ENCODE data around the gene PEX14.

The PEX14 gene

GRCh38 chr1:10586125-10586524, 111.4 kb downstream of the PEX14 start:
- no peak overlapping the region for H2AFZ ChIP-seq
- H3K36me3 ChIP-seq (ENCODE audit: control insufficient read depth, insufficient read depth, low read length) = no peaks in the 10 kb centered on the region
- H3K4me3 ChIP-seq (ENCODE audit: low read depth, low read length) = no peak overlapping the region
- no peaks in the 10 kb centered on the region for H3K4me1 ChIP-seq
- no peak overlapping the region for H3K4me2 ChIP-seq (ENCODE audit: low read length)
- no peak for TF ChIP-seq CTCF (IDR thresholded peaks at IDR 0.05)
- H3K79me2 ChIP-seq = no peaks in the 10 kb centered on the region
- H3K9me3 ChIP-seq (ENCODE audit: control insufficient read depth, low read length) = no peaks in the 10 kb centered on the region
- H3K9ac ChIP-seq = no peak overlapping the region
- H3K27me3 ChIP-seq (ENCODE audit: control insufficient read depth, insufficient read depth, low read length) = no peaks in the 10 kb centered on the region
- H3K27ac ChIP-seq = no peak overlapping the region

DNA sequence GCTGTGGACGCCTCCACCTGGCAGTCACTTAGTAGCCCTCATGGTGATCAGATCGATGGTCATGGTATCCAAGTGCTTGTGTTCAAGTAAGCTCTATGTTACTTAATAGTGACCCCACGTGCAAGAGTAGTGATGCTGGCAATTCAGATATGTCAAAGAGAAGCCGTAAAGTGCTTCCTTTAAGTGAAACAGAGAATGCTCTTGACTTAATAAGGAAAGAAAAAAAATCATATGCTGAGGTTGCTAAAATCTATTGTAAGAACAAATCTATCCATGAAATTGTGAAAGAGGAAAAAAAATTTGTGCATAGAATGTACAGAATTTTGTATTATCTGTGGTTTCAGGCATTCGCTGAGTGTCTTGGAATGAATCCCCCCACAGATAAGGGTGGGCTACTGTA, 113.9 kb downstream of the PEX14 start:
- no peak overlapping the region for H3K4me3 ChIP-seq (ENCODE audit: low read depth, low read length)
- H3K9me3 ChIP-seq (ENCODE audit: control insufficient read depth, low read length) = no peaks in the 10 kb centered on the region
- no peak overlapping the region for H3K9ac ChIP-seq
- peaks cover 5% of the 10 kb centered on the region for H3K4me1 ChIP-seq
- TF ChIP-seq CTCF (IDR thresholded peaks at IDR 0.05) = no peak
- no peaks in the 10 kb centered on the region for H3K36me3 ChIP-seq (ENCODE audit: control insufficient read depth, insufficient read depth, low read length)
- H3K27me3 ChIP-seq (ENCODE audit: control insufficient read depth, insufficient read depth, low read length) = no peaks in the 10 kb centered on the region
- H3K4me2 ChIP-seq (ENCODE audit: low read length) = no peak overlapping the region
- no peak overlapping the region for H2AFZ ChIP-seq
- H3K27ac ChIP-seq = no peak overlapping the region
- H3K79me2 ChIP-seq = no peaks in the 10 kb centered on the region

DNA sequence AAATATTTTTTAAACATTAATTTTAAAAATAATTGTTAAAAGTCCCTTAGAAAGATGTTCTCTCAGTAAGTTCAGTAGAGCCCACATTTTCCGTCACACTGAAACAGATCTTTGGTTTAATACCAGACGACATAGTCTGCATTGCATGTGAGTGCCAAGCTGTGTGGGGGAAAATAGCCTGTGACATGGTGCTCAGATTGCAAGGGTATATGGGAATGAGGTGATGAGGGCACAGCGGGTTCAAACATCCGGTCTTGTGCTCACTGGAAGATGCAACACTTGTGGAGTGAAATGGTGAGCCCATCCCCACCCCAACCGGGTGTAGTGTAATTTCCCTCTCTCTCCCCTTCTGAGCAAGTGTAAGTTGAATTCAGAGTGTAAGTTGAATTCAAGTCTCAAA, 114.3 kb downstream of the PEX14 start:
- no peaks in the 10 kb centered on the region for H3K79me2 ChIP-seq
- no peak overlapping the region for H3K9ac ChIP-seq
- no peak overlapping the region for H3K4me2 ChIP-seq (ENCODE audit: low read length)
- no peak overlapping the region for H2AFZ ChIP-seq
- H3K9me3 ChIP-seq (ENCODE audit: control insufficient read depth, low read length) = no peaks in the 10 kb centered on the region
- H3K4me1 ChIP-seq = peaks cover 5% of the 10 kb centered on the region
- H3K27me3 ChIP-seq (ENCODE audit: control insufficient read depth, insufficient read depth, low read length) = no peaks in the 10 kb centered on the region
- no peak for TF ChIP-seq CTCF (IDR thresholded peaks at IDR 0.05)
- no peak overlapping the region for H3K4me3 ChIP-seq (ENCODE audit: low read depth, low read length)
- H3K27ac ChIP-seq = no peak overlapping the region
- H3K36me3 ChIP-seq (ENCODE audit: control insufficient read depth, insufficient read depth, low read length) = no peaks in the 10 kb centered on the region

DNA sequence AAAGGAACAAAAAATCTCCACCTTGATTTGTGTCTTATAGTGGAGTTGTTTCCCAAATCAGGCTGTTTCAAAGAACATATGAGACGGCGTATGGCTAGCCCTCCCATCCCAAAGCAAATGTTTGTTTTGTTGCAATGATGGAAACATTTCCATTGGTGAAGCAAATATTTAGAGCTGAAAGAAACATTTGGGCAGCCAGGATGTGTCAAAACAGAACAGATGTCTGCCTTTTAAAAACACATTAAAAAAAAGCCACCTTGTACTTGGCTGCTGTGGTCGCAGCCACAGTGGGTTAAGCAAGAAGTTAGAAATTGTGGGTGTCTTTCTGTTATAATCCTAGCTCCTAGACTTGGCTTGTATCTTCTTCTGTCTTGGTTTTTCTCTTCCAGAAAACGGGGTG, 116.3 kb downstream of the PEX14 start:
- Histone ChIP-seq H3K36me3 (ENCODE audit: control insufficient read depth, insufficient read depth, low read length) (no peaks in the 10 kb centered on the region), H3K27ac (no peak overlapping the region), H3K4me1 (peaks cover 8% of the 10 kb centered on the region), H2AFZ (no peak overlapping the region), H3K4me3 (ENCODE audit: low read depth, low read length) (no peak overlapping the region), H3K4me2 (ENCODE audit: low read length) (no peak overlapping the region), H3K9ac (no peak overlapping the region), H3K79me2 (no peaks in the 10 kb centered on the region), H3K9me3 (ENCODE audit: control insufficient read depth, low read length) (no peaks in the 10 kb centered on the region), H3K27me3 (ENCODE audit: control insufficient read depth, insufficient read depth, low read length) (no peaks in the 10 kb centered on the region)
- TF ChIP-seq CTCF (IDR thresholded peaks at IDR 0.05) = no peak

- H3K79me2 ChIP-seq = no peaks in the 10 kb centered on the region
- no peaks in the 10 kb centered on the region for H3K27me3 ChIP-seq (ENCODE audit: control insufficient read depth, insufficient read depth, low read length)
- H3K9ac ChIP-seq = no peak overlapping the region
- H3K4me2 ChIP-seq (ENCODE audit: low read length) = no peak overlapping the region
- peaks cover 8% of the 10 kb centered on the region for H3K4me1 ChIP-seq
- H3K4me3 ChIP-seq (ENCODE audit: low read depth, low read length) = no peak overlapping the region
- TF ChIP-seq CTCF (IDR thresholded peaks at IDR 0.05) = no peak
- H3K36me3 ChIP-seq (ENCODE audit: control insufficient read depth, insufficient read depth, low read length) = no peaks in the 10 kb centered on the region
- no peaks in the 10 kb centered on the region for H3K9me3 ChIP-seq (ENCODE audit: control insufficient read depth, low read length)
- no peak overlapping the region for H2AFZ ChIP-seq
- no peak overlapping the region for H3K27ac ChIP-seq
Observed at GRCh38 chr1:10592373-10592772, 117.6 kb downstream of the PEX14 start.
